Stimulated activated naive B cell treated with anti-CD40 and anti-IgM and Interleukin-4, amounts not matched to agents 10 μg/mL and 1 μg/mL and 100 μg/mL, for 72 hours (primary cell): ENCODE results near the gene NKAIN1.

Experiments used
- ATAC-seq, 2 donors: fragments of 150-1000 bp; cut with Tn5 transposase; replicated peaks; 2 replicates each; pipeline ENCODE4 v1.10.0; 2021; ENCODE audit warnings: moderate library complexity in 1 of 2
- DNase-seq: peaks from one replicate; pipeline ENCODE4 v3.0.0; 2021
- H3K27ac Mint-ChIP-seq: one replicate; pipeline ENCODE4 v1.8.0; 2022; ENCODE audit warnings: mild to moderate bottlenecking, mixed read lengths
- H3K27me3 Mint-ChIP-seq, 2 donors: one replicate each; pipeline ENCODE4 v1.8.0; 2022; ENCODE audit warnings: mixed read lengths in 2 of 2
- H3K36me3 Mint-ChIP-seq, 2 donors: one replicate each; pipeline ENCODE4 v1.8.0; 2022; ENCODE audit warnings: mixed read lengths in 2 of 2, mild to moderate bottlenecking in 1 of 2
- H3K4me1 Mint-ChIP-seq, 2 donors: one replicate each; pipeline ENCODE4 v1.8.0; 2022; ENCODE audit warnings: mixed read lengths in 2 of 2, mild to moderate bottlenecking in 1 of 2
- H3K4me3 Mint-ChIP-seq, 2 donors: one replicate each; pipeline ENCODE4 v1.8.0; 2022; ENCODE audit warnings: mild to moderate bottlenecking in 2 of 2, mixed read lengths in 2 of 2, moderate library complexity in 1 of 2
- H3K9me3 Mint-ChIP-seq, 2 donors: one replicate each; pipeline ENCODE4 v1.8.0; 2022; ENCODE audit warnings: mixed read lengths in 2 of 2, mild to moderate bottlenecking in 1 of 2

NKAIN1 gene

DNA sequence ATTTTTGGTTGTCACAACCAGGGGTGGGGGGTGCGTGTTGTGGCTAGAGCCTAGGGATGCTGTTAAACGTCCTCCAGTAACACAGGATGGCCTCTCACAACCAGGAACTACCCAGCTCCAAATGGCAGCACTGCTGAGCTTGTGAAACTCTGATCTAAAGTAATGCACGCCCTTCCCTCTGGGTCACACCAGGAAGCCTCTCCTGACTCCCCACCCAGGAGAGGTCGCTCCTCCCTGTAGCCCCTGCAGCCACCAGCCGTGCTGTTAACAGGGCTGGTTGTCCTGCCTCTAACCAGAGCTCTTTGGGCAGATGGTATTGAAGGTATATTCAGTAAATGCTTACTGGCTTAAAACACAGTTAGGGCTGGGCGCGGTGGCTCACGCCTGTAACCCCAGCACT is 73.2 kb downstream of the NKAIN1 start:
- Mint-ChIP-seq H3K27me3 (peaks cover 7 to 22% of the 10 kb centered on the region in 2 donors), H3K36me3 (no peaks in the 10 kb centered on the region), H3K4me1 (peaks cover 5 to 6% of the 10 kb centered on the region in 2 donors), H3K4me3 (no peak overlapping the region), H3K27ac (no peak overlapping the region), H3K9me3 (no peaks in the 10 kb centered on the region)
- ATAC-seq (no peak), DNase-seq (no peak)

DNA sequence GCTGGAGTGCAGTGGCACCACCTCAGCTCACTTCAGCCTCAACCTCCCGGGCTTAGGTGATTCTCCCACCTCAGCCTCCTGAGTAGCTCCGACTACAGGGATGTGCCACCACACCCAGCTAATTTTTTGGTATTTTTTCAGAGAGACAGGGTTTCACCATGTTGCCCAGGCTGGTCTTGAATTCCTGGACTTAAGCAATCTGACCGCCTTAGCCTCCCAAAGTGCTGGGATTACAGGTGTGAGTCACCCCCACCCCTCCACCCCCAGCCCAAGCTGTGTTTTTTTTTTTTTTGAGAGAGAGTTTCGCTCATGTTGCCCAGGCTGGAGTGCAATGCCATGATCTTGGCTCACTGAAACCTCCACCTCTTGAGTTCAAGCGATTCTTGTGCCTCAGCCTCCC is 75.4 kb downstream of the NKAIN1 start:
- ATAC-seq (no peak), DNase-seq (no peak)
- Mint-ChIP-seq H3K9me3 (no peaks in the 10 kb centered on the region), H3K27ac (no peak overlapping the region), H3K27me3 (peaks cover 7 to 24% of the 10 kb centered on the region in 2 donors), H3K36me3 (no peaks in the 10 kb centered on the region), H3K4me3 (no peak overlapping the region), H3K4me1 (peaks cover 0 to 5% of the 10 kb centered on the region in 2 donors)

DNA sequence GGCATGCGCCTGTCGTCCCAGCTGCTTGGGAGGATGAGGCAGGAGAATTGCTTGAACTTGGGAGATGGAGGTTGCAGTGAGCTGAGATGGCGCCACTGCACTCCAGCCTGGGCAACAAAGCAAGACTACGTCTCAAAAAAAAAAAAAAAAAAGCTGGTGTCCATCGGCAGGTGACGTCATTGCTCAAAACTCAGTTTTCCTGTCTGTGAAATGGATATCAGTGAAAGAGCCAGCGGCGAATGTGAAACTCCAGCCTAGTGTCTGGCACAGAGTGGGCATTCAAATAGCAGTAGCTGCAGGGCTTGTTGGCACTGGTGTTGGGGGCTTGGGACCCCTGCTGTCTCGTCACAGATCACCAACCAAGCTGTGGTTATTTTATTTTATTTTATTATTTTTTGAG is 75.8 kb downstream of the NKAIN1 start:
- no peak for DNase-seq
- ATAC-seq = no peak
- Mint-ChIP-seq H3K4me1 (peaks cover 0 to 5% of the 10 kb centered on the region in 2 donors), H3K27me3 (peaks cover 7 to 24% of the 10 kb centered on the region in 2 donors), H3K4me3 (no peak overlapping the region), H3K27ac (no peak overlapping the region), H3K9me3 (no peaks in the 10 kb centered on the region), H3K36me3 (no peaks in the 10 kb centered on the region)

DNA sequence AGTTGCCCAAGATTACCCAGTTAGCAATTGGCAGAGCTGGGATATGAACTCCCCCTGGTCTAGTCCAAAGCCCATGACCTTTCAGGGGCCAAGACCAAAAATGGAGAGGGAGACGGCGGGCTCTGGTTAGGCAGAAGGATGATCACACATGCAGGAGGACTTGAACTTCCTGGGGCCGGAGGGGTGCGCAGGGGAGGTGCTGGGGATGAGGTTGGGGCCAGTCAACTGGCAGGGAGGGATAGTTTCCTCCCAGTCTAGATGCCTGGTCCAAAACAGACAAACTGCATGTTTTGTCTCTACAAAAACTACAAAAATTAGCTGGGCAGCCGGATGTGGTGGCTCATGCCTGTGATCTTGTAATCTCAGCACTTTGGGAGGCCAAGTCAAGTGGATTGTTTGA is 78.1 kb downstream of the NKAIN1 start:
- Mint-ChIP-seq H3K27ac (no peak overlapping the region), H3K4me1 (peaks cover 0 to 5% of the 10 kb centered on the region in 2 donors), H3K9me3 (no peaks in the 10 kb centered on the region), H3K4me3 (peak overlapping the region in 1 of 2 donors; percentile 72), H3K36me3 (peaks cover 0 to 2% of the 10 kb centered on the region in 2 donors), H3K27me3 (peaks cover 7 to 20% of the 10 kb centered on the region in 2 donors)
- ATAC-seq (no peak), DNase-seq (no peak)

DNA sequence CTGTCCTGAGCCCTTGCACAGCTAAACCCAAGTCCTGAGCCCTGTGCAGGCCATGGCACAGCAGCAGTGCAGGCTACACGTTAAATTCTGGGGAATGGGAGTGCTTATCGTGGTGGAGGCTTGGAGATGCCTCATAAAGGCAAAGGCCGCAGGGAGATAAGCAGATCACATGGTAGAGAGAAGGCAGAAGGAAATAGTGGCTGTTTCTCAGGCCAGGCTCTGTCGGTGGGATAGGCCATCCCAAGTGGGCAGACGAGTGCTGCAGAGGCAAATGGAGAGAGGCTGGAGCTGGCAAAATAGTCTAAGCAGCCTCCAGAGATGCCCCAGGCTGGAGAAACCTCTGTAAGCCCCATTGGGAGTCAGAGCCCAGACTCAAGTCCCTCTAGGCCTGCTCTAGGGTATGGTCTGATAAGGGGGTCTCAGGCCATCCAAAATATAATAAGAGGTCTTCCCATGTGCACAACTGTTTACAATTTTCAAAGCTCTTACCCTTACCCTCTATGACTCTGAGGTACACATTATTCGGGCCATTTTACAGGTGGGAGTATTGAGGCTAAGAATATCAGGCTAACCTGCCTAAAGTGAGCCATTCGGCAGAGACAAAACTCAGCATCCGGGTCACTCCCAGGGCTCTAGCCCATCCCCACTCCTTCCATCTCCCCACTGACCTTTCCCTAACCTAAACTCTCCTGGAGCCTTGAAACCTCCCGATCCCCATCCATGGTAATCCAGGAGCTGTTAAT is 79.6 kb downstream of the NKAIN1 start:
- Mint-ChIP-seq H3K27ac (peak overlapping the region; percentile 5), H3K4me1 (peaks cover 5 to 9% of the 10 kb centered on the region in 2 donors), H3K9me3 (no peaks in the 10 kb centered on the region), H3K4me3 (no peak overlapping the region), H3K27me3 (peaks cover 7 to 16% of the 10 kb centered on the region in 2 donors), H3K36me3 (peaks cover 2 to 3% of the 10 kb centered on the region in 2 donors)
- ATAC-seq (no peak), DNase-seq (no peak)

DNA sequence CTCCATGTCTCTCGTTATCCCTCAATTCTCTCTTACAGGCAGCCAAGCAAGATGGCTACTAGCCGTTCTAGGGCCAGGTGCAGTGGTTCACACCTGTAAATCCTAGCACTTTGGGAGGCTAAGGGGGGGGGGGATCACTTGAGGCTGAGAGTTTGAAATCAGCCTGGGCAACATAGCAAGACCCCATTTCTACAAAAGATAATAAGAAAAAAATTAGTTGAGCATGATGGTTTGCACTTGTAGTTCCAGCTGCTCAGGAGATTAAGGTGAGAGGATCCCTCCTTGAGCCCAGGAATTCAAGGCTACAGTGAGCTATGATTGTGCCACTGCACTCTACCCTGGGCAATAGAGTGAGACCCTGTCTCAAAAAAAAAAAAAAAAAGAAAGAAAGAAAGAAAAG is 80.4 kb downstream of the NKAIN1 start:
- H3K9me3 Mint-ChIP-seq = no peaks in the 10 kb centered on the region
- H3K36me3 Mint-ChIP-seq = peaks cover 2 to 3% of the 10 kb centered on the region in 2 donors
- peaks cover 5 to 9% of the 10 kb centered on the region in 2 donors for H3K4me1 Mint-ChIP-seq
- no peak overlapping the region for H3K4me3 Mint-ChIP-seq
- H3K27ac Mint-ChIP-seq = no peak overlapping the region
- H3K27me3 Mint-ChIP-seq = peaks cover 7 to 15% of the 10 kb centered on the region in 2 donors
- ATAC-seq (no peak), DNase-seq (no peak)

DNA sequence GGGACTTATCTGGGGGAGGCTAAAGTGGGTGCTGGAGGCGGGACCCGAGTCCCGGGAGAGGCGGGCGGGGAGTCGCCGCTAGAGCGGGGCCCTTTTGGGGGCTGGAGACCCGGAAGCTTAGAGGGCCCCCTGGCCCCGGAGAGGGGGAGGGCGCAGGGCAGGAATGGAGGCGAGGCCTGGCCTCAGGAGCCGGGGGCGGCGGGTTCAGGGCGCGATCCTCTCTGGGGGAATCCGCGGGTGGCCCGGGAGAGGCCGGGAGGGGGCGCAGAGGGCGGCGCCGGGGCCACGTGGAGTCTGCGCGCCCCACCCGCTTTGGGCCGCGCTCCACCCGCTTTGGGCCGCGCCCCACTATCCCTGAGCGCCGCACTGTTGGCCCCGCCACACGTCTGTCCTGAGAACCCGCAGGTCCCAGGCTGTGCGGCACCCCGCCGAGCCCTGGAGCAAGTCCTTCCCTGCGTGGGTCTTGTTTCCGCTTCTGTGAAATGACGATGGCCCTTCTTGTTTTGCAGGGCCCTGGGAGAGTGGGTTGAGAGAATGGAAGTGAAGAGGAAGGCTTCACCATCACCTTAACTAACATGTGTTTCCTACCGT is 84.4 kb downstream of the NKAIN1 start:
- Mint-ChIP-seq H3K27me3 (no peaks in the 10 kb centered on the region), H3K4me1 (peaks cover 5% of the 10 kb centered on the region in 2 donors)

DNA sequence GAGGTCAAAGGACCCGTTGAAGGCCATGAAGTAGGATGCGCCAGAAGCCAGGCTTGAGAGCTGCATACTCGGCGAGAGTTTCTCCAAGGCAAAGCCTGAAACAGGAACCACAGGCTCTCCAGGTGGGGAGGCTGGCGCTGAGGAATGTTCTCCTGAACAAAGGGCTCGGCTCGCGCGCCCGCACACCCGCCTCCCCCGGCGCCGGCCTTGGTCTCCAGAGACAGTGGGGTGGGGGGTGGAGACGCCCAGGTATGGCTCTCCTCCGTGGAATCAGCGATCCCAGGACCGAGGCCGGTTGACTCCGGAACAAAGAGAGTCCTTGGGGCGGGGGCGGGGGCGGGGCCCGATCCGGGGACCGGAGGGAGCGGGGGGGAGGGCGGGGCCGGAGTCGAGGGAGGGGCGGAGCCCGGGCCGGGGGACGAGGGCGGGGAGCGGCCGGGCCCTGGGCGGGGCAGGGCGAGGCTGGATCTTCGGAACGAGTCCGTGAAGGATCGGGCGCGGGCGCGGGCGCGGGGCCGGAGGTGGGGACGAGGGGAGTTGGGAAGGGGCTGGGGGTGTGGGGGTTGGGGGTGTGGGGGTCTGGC is 85.0 kb downstream of the NKAIN1 start:
- Mint-ChIP-seq H3K36me3 (peaks cover 2 to 3% of the 10 kb centered on the region in 2 donors), H3K27ac (peak overlapping the region; percentile 88), H3K4me3 (peak overlapping the region; percentile 92), H3K9me3 (no peaks in the 10 kb centered on the region), H3K4me1 (peaks cover 5% of the 10 kb centered on the region in 2 donors), H3K27me3 (no peaks in the 10 kb centered on the region)
- peak; percentile 82 to 87 for ATAC-seq
- peak; percentile 59 for DNase-seq

More for the DNA sequence above, 84.4 kb downstream of the NKAIN1 start:
- H3K36me3 Mint-ChIP-seq = peaks cover 2 to 3% of the 10 kb centered on the region in 2 donors
- ATAC-seq (peak; percentile 84 to 86), DNase-seq (peak; percentile 62)
- H3K9me3 Mint-ChIP-seq = no peaks in the 10 kb centered on the region
- peak overlapping the region; percentile 92 for H3K4me3 Mint-ChIP-seq
- peak overlapping the region; percentile 88 for H3K27ac Mint-ChIP-seq

DNA sequence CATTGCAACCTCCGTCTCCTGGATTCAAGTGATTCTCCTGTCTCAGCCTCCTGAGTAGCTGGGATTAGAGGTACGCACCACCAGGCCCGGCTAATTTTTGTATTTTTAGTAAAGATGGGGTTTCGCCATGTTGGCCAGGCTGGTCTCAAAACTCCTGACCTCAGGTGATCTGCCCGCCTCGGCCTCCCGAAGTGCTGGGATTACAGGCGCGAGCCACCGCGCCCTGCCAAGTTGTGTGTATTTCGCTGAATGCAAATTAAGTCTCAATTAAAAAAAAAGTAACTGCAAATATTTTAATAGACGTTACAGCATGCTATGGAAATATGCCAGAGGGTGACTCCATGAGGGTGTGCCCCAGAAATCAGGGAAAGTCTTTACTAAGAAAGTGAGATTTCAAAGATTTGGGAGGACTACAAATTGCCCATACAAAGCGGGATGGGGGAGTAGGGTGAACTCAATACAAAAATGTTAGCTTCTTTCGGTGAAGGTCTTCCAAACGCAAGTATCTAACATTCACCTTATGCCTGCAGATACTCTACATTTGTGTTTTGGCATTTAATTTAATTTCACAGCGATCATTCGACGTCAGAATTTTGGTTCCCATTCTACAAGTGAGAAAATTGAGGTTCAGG is 85.6 kb downstream of the NKAIN1 start:
- no peak for DNase-seq
- Mint-ChIP-seq H3K9me3 (no peaks in the 10 kb centered on the region), H3K4me3 (peak overlapping the region; percentile 92)

DNA sequence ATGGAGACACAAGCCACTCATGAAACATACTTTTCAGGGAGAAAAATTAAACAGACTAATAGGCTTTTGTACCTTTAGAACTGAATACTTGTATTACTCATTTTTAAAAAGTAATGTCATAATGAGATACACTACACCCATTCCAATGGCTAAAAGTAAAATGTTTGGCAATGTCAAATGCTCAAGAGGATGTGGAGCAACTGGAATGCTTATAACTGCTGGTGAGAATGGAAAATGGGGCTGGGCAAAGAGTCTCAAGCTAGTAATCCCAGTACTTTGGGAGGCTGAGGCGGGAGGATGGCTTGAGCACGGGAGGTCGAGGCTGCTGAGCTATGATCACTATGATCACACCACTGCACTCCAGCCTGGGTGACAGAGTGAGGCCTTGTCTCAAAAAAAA is 86.3 kb downstream of the NKAIN1 start:
- Mint-ChIP-seq H3K27ac (no peak overlapping the region), H3K4me3 (no peak overlapping the region), H3K27me3 (no peaks in the 10 kb centered on the region), H3K4me1 (peaks cover 5% of the 10 kb centered on the region in 2 donors), H3K36me3 (peaks cover 2 to 3% of the 10 kb centered on the region in 2 donors), H3K9me3 (no peaks in the 10 kb centered on the region)
- DNase-seq (no peak), ATAC-seq (no peak)

More for the DNA sequence above, 85.6 kb downstream of the NKAIN1 start:
- Mint-ChIP-seq H3K36me3 (peaks cover 2 to 3% of the 10 kb centered on the region in 2 donors), H3K4me1 (peaks cover 5% of the 10 kb centered on the region in 2 donors), H3K27ac (peak overlapping the region; percentile 72), H3K27me3 (no peaks in the 10 kb centered on the region)
- no peak for ATAC-seq

DNA sequence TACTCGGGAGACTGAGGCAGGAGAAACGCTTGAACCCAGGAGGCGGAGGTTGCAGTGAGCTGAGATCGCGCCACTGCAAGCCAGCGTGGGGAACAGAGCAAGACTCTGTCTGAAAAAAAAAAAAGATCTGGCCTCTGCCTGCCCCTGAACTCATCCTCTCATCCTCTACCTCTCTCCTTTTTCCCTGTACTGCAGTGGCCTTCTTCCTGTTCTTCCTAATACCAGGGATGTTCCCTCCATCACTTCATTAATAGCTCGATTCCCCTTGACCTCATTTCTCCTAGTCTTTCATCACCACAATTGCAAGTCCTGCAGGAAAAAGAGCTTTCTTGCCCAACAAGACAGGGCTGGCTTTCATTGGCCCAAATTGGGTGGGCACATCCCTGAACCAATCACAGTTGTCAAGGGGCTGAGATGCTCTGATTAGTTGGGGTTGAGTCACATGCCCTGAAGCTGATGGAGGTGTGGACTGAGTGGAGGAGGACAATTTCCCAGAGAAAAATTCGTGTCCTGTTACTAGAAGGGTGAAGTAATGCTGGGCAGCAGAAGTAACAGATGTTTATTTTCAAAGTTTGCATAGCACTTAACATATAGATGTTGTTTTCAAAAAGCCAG is 87.4 kb downstream of the NKAIN1 start:
- Mint-ChIP-seq H3K4me3 (no peak overlapping the region), H3K27me3 (no peaks in the 10 kb centered on the region), H3K27ac (no peak overlapping the region), H3K4me1 (peaks cover 5% of the 10 kb centered on the region in 2 donors), H3K36me3 (peaks cover 1 to 3% of the 10 kb centered on the region in 2 donors), H3K9me3 (no peaks in the 10 kb centered on the region)
- no peak for DNase-seq
- ATAC-seq = no peak

DNA sequence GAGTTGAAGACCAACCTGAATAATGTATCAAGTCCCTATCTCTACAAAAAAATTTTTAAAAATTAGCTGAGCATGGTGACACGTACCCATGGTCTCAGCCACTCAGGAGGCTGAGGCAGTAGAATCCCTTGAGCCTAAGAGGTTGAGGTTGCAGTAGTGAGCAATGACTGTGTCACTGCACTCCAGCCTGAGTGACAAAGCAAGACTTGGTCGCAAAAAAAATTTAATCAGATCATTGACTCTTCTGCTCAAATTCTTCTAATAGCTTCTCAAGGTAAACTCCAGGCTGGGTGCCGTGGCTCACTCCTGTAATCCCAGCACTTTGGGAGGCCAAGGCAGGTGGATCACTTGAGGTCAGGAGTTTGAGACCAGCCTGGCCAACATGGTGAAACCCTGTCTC is 88.3 kb downstream of the NKAIN1 start:
- DNase-seq (no peak), ATAC-seq (no peak)
- no peaks in the 10 kb centered on the region for H3K9me3 Mint-ChIP-seq
- H3K36me3 Mint-ChIP-seq = peaks cover 0 to 3% of the 10 kb centered on the region in 2 donors
- peaks cover 0 to 6% of the 10 kb centered on the region in 2 donors for H3K27me3 Mint-ChIP-seq
- H3K27ac Mint-ChIP-seq = no peak overlapping the region
- no peak overlapping the region for H3K4me3 Mint-ChIP-seq
- H3K4me1 Mint-ChIP-seq = peaks cover 5% of the 10 kb centered on the region in 2 donors

DNA sequence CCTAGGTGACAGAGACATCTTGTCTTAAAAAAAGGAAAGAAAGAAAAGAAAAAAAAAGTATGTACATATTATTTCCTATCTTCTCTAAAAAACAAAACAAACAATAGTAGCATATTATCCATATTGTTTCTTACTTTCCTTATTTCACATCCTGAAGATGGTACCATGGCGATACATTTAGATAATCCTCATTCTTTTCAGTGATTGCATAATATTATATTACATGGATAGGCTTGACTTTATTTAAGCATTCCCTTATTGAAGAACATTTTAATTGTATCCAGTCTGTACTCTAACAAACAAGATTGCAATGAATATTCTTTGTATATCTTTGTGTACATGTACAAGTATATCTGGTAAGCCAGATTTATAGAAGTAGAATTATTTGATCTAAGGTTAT is 91.3 kb downstream of the NKAIN1 start:
- DNase-seq = no peak
- H3K4me3 Mint-ChIP-seq = no peak overlapping the region
- no peaks in the 10 kb centered on the region for H3K36me3 Mint-ChIP-seq
- no peak for ATAC-seq
- no peaks in the 10 kb centered on the region for H3K4me1 Mint-ChIP-seq
- H3K27me3 Mint-ChIP-seq = peaks cover 0 to 7% of the 10 kb centered on the region in 2 donors
- H3K27ac Mint-ChIP-seq = no peak overlapping the region
- H3K9me3 Mint-ChIP-seq = no peaks in the 10 kb centered on the region

DNA sequence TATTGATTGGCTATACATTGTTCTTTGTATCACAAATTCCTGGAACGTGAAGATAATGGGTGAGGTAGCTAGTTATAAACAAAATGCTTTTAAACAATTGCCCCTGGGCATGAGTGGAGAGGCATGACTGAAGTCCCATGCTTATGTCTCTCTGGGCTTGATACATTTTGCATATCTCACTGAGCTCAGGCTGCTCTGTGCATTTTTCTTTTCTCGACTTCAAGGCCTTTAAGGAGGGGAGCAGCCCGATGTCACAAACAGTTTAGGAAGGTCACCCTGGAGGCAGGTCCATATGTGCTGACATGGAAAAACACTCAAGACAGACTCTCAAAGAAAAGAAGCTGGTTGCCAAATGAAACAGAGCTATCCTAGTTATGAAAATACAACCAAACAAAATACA is 94.0 kb downstream of the NKAIN1 start:
- no peaks in the 10 kb centered on the region for H3K36me3 Mint-ChIP-seq
- ATAC-seq = no peak
- DNase-seq = no peak
- H3K4me3 Mint-ChIP-seq = no peak overlapping the region
- no peaks in the 10 kb centered on the region for H3K4me1 Mint-ChIP-seq
- H3K27ac Mint-ChIP-seq = no peak overlapping the region
- H3K9me3 Mint-ChIP-seq = no peaks in the 10 kb centered on the region
- H3K27me3 Mint-ChIP-seq = peaks cover 5 to 7% of the 10 kb centered on the region in 2 donors
